B cell (primary cell): ENCODE data around the gene NUP214. TPM values are rescaled to one million over a fixed set of nuclear protein-coding genes. Genes with fewer than 3 reads are reported as not detected.

Source experiments
- ATAC-seq: fragments of 200-7000 bp; cut with Tn5 transposase; one replicate; pipeline ENCODE4 v1.10.0; 2021; ENCODE audit warnings: low read depth, mild to moderate bottlenecking, moderate number of reproducible peaks, moderate library complexity
- CTCF ChIA-PET: fragments of 350-600 bp; sonication (Branson Sonifier 250); formaldehyde crosslinking; loops from one replicate; lab custom pipeline; 2021; ENCODE audit warnings: antibody characterized with exemption, inconsistent platforms; lab: Charles Lee
- POLR2A ChIA-PET: fragments of 350-600 bp; sonication (Branson Sonifier 250); formaldehyde crosslinking; loops from one replicate; lab custom pipeline; 2021; ENCODE audit warnings: antibody characterized with exemption; lab: Charles Lee
- DNase-seq: peaks from one replicate; pipeline ENCODE4 v3.0.0; 2013
- H2AFZ ChIP-seq: 2 replicates; pipeline ENCODE4 v1.6.1; 2012; ENCODE audit warnings: mild to moderate bottlenecking, low read depth, low read length; ENCODE audit not compliant: insufficient read depth, poor library complexity, severe bottlenecking
- H3K27ac ChIP-seq, 2 donors: 1 replicate in 1 of 2; 2 replicates in 1 of 2; pipeline ENCODE4 v1.5.1; 2012 to 2013; ENCODE audit warnings: low read length in 2 of 2, mild to moderate bottlenecking in 2 of 2, moderate library complexity in 1 of 2
- H3K27me3 ChIP-seq, 4 experiments: fragments of 200-600 bp in 1 of 4; sonication (generic) in 1 of 4; replicated peaks in 1 of 4; 1 replicate in 2 of 4; 2 replicates in 2 of 4; pipeline versions ENCODE4 v1.6.1 to v1.7.0; 2013 to 2016; ENCODE audit warnings: low read length in 3 of 4, mild to moderate bottlenecking in 2 of 4, mixed read lengths in 1 of 4, moderate library complexity in 1 of 4; ENCODE audit not compliant: insufficient read depth in 4 of 4, control insufficient read depth in 3 of 4; ENCODE audit errors: control extremely low read depth in 1 of 4
- H3K36me3 ChIP-seq, 2 experiments: replicated peaks in 1 of 2; 1 replicate in 1 of 2; 2 replicates in 1 of 2; pipeline versions ENCODE4 v1.6.1 to v1.7.1; 2013; ENCODE audit warnings: low read length in 1 of 2; ENCODE audit not compliant: insufficient read depth in 2 of 2, control insufficient read depth in 1 of 2; ENCODE audit errors: control extremely low read depth in 1 of 2, extremely low read depth in 1 of 2
- H3K4me1 ChIP-seq, 2 donors: fragments of 200-600 bp in 1 of 2; sonication (generic) in 1 of 2; 1 replicate in 1 of 2; 2 replicates in 1 of 2; pipeline versions ENCODE4 v1.5.1 to v1.6.1; 2013 to 2017; ENCODE audit warnings: low read length in 2 of 2; ENCODE audit not compliant: control insufficient read depth in 2 of 2, insufficient read depth in 2 of 2
- H3K4me2 ChIP-seq: replicated peaks from 2 replicates; pipeline ENCODE3; 2012; ENCODE audit warnings: mild to moderate bottlenecking, low read depth, low read length; ENCODE audit not compliant: poor library complexity, severe bottlenecking
- H3K4me3 ChIP-seq, 5 experiments: fragments of 200-600 bp in 1 of 5; sonication (generic) in 1 of 5; 1 replicate in 3 of 5; 2 replicates in 2 of 5; pipeline versions ENCODE4 v1.5.1 to v1.7.0; 2011 to 2016; ENCODE audit warnings: low read length in 4 of 5, mild to moderate bottlenecking in 4 of 5, low read depth in 2 of 5, control low read depth in 1 of 5, moderate library complexity in 1 of 5; ENCODE audit not compliant: insufficient read depth in 1 of 5; ENCODE audit errors: control extremely low read depth in 1 of 5, extremely low read depth in 1 of 5
- H3K79me2 ChIP-seq: fragments of 200-600 bp; sonication (generic); one replicate; pipeline ENCODE4 v1.6.0; 2016; ENCODE audit warnings: low read length; ENCODE audit not compliant: control insufficient read depth, insufficient read depth
- H3K9ac ChIP-seq: fragments of 200-600 bp; sonication (generic); 2 replicates; pipeline ENCODE4 v1.6.1; 2017; ENCODE audit warnings: mild to moderate bottlenecking, low read length, moderate library complexity
- H3K9me3 ChIP-seq, 3 donors: one replicate each; pipeline versions ENCODE4 v1.6.1 to v1.7.1; 2013; ENCODE audit warnings: low read length in 2 of 3; ENCODE audit not compliant: control insufficient read depth in 2 of 3, insufficient read depth in 1 of 3; ENCODE audit errors: control extremely low read depth in 1 of 3
- H4K20me1 ChIP-seq: 2 replicates; pipeline ENCODE4 v1.6.0; 2012; ENCODE audit warnings: mild to moderate bottlenecking, low read length; ENCODE audit not compliant: insufficient read depth, control insufficient read depth, poor library complexity, severe bottlenecking
- H3K27ac Mint-ChIP-seq: one replicate; pipeline ENCODE4 v1.8.0; 2021; ENCODE audit warnings: mixed read lengths
- H3K27me3 Mint-ChIP-seq: one replicate; pipeline ENCODE4 v1.8.0; 2021; ENCODE audit warnings: mixed read lengths
- H3K4me1 Mint-ChIP-seq: one replicate; pipeline ENCODE4 v1.8.0; 2021; ENCODE audit warnings: mixed read lengths
- H3K4me3 Mint-ChIP-seq: one replicate; pipeline ENCODE4 v1.8.0; 2021; ENCODE audit warnings: mixed read lengths
- H3K9me3 Mint-ChIP-seq: one replicate; pipeline ENCODE4 v1.8.0; 2022; ENCODE audit warnings: mixed read lengths; ENCODE audit not compliant: insufficient read depth
- EZH2 ChIP-seq: IDR thresholded peaks from 2 replicates; pipeline ENCODE4 v1.6.1; 2012; ENCODE audit warnings: borderline replicate concordance, low read depth, mild to moderate bottlenecking, moderate library complexity, low read length; ENCODE audit not compliant: insufficient read depth, poor library complexity, severe bottlenecking
- WGBS: methylation state at CpG from one replicate; pipeline ENCODE4 v1.1.5; 2013; ENCODE audit warnings: missing lambda C conversion rate; ENCODE audit not compliant: insufficient coverage; 5-methylcytosine and 5-hydroxymethylcytosine counted together
- intact Hi-C: fragments of 100-400 bp; cut with micrococcal nuclease; formaldehyde crosslinking; loops from one replicate; pipeline ENCODE4 v1.10.0; 2022
- polyA plus RNA-seq: library from polyadenylated mRNA; depleted of rRNA; stranded (reverse); fragments of >200 nt; gene quantifications from 2 replicates; pipeline ENCODE4 v1.2.3, GENCODE V29; 2012
- total RNA-seq, 2 donors: library from RNA; stranded (reverse); fragments of 120-200 nt in 1 of 2; gene quantifications; 1 replicate in 1 of 2; 2 replicates in 1 of 2; pipeline versions ENCODE4 v1.2.3 to v1.2.4, GENCODE V29; 2013 to 2022
- TF ChIP-seq, protein P1 (sequence below): fragments of 200-600 bp; IDR thresholded peaks from one replicate; pipeline ENCODE4 v1.8.0; 2022; ENCODE audit warnings: antibody characterized with exemption, mild to moderate bottlenecking

Gene NUP214
- total and polyA plus RNA-seq, 2 donors (not counting 1 experiment from before 2014, with no cell fraction given): 19.0 to 94.6 TPM

DNA sequence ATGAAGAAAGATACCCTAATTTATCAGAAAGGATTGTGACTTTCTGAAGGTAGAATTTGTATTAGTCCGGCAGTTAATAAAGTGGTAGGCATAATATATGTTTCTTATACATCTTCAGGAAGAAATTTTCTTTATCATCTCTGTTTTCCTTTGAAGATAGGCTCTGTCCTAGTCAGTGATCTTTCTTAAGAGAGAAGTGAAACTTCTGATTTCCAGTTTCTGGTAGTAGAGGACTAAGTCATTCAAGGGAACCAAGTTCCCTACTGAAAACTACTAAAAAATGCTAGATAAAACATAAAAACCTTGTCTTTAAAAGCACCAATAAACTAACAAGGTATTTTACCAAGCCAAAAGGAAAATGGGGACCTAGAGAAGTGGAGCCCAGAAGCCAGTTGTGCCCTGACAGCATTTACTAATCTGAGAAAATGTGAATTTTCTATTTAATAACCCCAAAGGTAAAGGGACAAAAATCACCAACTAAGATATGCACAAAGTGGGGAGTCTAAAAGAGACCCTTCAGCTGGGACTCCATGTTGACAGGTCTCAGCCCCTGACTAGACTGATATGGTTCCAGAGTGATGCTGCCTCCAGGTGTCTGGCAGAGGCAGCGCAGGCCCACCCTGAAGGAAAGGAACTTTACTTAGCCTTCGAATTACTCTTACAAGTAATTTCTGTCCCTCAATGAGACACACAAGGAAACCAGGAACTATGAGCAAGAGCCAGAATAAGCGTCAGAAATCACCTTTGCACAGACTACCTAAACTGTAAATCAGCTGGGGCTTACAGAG, 78.2 kb downstream of the NUP214 start:
- DNase-seq (peak; percentile 36), ATAC-seq (no peak)
- no peaks in the 10 kb centered on the region for H3K27me3 ChIP-seq
- POLR2A ChIA-PET: no interaction called here
- WGBS: 90% methylated on average over 2 of the region's 4 CpGs
- H3K4me1 ChIP-seq: peaks cover 9% of the 10 kb centered on the region in 2 donors
- no peak overlapping the region for H3K4me3 ChIP-seq
- TF ChIP-seq, protein P1, sequence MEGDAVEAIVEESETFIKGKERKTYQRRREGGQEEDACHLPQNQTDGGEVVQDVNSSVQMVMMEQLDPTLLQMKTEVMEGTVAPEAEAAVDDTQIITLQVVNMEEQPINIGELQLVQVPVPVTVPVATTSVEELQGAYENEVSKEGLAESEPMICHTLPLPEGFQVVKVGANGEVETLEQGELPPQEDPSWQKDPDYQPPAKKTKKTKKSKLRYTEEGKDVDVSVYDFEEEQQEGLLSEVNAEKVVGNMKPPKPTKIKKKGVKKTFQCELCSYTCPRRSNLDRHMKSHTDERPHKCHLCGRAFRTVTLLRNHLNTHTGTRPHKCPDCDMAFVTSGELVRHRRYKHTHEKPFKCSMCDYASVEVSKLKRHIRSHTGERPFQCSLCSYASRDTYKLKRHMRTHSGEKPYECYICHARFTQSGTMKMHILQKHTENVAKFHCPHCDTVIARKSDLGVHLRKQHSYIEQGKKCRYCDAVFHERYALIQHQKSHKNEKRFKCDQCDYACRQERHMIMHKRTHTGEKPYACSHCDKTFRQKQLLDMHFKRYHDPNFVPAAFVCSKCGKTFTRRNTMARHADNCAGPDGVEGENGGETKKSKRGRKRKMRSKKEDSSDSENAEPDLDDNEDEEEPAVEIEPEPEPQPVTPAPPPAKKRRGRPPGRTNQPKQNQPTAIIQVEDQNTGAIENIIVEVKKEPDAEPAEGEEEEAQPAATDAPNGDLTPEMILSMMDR: no peak
- no peak for TF ChIP-seq EZH2
- H3K4me2 ChIP-seq: peak overlapping the region; percentile 14
- no peaks in the 10 kb centered on the region for H3K9me3 ChIP-seq
- H3K79me2 ChIP-seq: no peaks in the 10 kb centered on the region
- H3K27me3 Mint-ChIP-seq: no peaks in the 10 kb centered on the region
- no peak overlapping the region for H3K4me3 Mint-ChIP-seq
- no peaks in the 10 kb centered on the region for H4K20me1 ChIP-seq
- H3K27ac Mint-ChIP-seq: no peak overlapping the region
- peaks cover 0 to 41% of the 10 kb centered on the region in 2 experiments for H3K36me3 ChIP-seq
- H3K9me3 Mint-ChIP-seq: no peaks in the 10 kb centered on the region
- intact Hi-C loops: no loop called here
- H3K4me1 Mint-ChIP-seq: peaks cover 9% of the 10 kb centered on the region
- no peak overlapping the region for H2AFZ ChIP-seq
- CTCF ChIA-PET: no interaction called here
- no peak overlapping the region for H3K27ac ChIP-seq
- H3K9ac ChIP-seq: no peak overlapping the region

DNA sequence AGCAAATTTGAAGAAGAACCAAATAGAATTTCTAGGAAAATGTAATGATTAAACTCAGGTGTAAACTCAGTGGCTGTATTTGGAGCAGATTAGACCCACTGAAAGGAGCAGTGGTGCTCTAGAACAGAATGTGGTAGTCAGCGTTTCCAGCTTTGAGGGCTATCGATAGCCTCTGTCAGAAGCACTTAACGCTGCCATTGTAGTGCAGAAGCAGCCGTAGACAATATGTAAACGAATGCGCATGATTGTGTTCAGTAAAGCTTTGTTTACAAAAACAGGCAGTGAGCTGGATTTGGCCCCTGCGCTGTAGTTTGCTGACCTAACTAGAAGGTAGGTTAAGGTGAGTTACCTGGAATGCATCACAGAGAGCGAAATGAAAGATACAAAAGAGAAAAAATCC, 78.9 kb downstream of the NUP214 start:
- no peak for ATAC-seq
- TF ChIP-seq EZH2: no peak
- TF ChIP-seq, protein P1: no peak
- POLR2A ChIA-PET: no interaction called here
- Histone ChIP-seq H3K4me2 (no peak overlapping the region), H3K79me2 (no peaks in the 10 kb centered on the region), H3K9ac (no peak overlapping the region), H2AFZ (no peak overlapping the region), H3K4me1 (peaks cover 9% of the 10 kb centered on the region in 2 donors), H3K27ac (no peak overlapping the region), H3K9me3 (no peaks in the 10 kb centered on the region), H3K27me3 (no peaks in the 10 kb centered on the region), H3K36me3 (peaks cover 0 to 34% of the 10 kb centered on the region in 2 experiments), H3K4me3 (no peak overlapping the region), H4K20me1 (no peaks in the 10 kb centered on the region)
- CTCF ChIA-PET: no interaction called here
- H3K4me1 Mint-ChIP-seq: peaks cover 9% of the 10 kb centered on the region
- WGBS: 100% methylated on average over 7 of the region's 8 CpGs
- no peak overlapping the region for H3K27ac Mint-ChIP-seq
- no peak overlapping the region for H3K4me3 Mint-ChIP-seq
- intact Hi-C loops: no loop called here
- H3K9me3 Mint-ChIP-seq: no peaks in the 10 kb centered on the region
- DNase-seq: no peak
- no peaks in the 10 kb centered on the region for H3K27me3 Mint-ChIP-seq
